OCI-LY1 (cell line): Measurements from ENCODE around the gene NXNL2.

Experiments used
- H2AFZ ChIP-seq: fragments of 200-600 bp; sonication (generic), shearing (Covaris generic); 2 replicates; pipeline ENCODE4 v1.6.0; 2014; ENCODE audit warnings: antibody characterized with exemption, mild to moderate bottlenecking, low read length
- H3F3A ChIP-seq: fragments of 200-600 bp; sonication (generic), shearing (Covaris generic); 2 replicates; pipeline ENCODE4 v1.6.0; 2014; ENCODE audit warnings: mild to moderate bottlenecking, antibody characterized with exemption, low read length, moderate library complexity; ENCODE audit not compliant: insufficient read depth
- H3K27ac ChIP-seq: fragments of 200-600 bp; sonication (generic); 2 replicates; pipeline ENCODE4 v1.5.1; 2014; ENCODE audit warnings: low read length, mixed run types, mild to moderate bottlenecking, low read depth; ENCODE audit not compliant: poor library complexity, severe bottlenecking
- H3K27me3 ChIP-seq: fragments of 200-600 bp; sonication (generic); 2 replicates; pipeline ENCODE4 v1.6.0; 2014; ENCODE audit warnings: antibody characterized with exemption, mild to moderate bottlenecking, low read length, moderate library complexity; ENCODE audit not compliant: insufficient read depth
- H3K36me3 ChIP-seq: fragments of 200-600 bp; sonication (generic); 2 replicates; pipeline ENCODE4 v1.6.1; 2014; ENCODE audit warnings: mild to moderate bottlenecking, antibody characterized with exemption, low read length, moderate library complexity, mixed read lengths; ENCODE audit not compliant: insufficient read depth
- H3K4me1 ChIP-seq: fragments of 200-600 bp; sonication (generic); 2 replicates; pipeline ENCODE4 v1.5.1; 2014; ENCODE audit warnings: mild to moderate bottlenecking, low read length, moderate library complexity; ENCODE audit not compliant: insufficient read depth, severe bottlenecking
- H3K4me2 ChIP-seq: fragments of 200-600 bp; sonication (generic), shearing (Covaris generic); 2 replicates; pipeline ENCODE4 v1.6.1; 2014; ENCODE audit warnings: low read length
- H3K4me3 ChIP-seq: fragments of 200-600 bp; sonication (generic); 2 replicates; pipeline ENCODE4 v1.5.1; 2014; ENCODE audit warnings: low read length, low read depth, mild to moderate bottlenecking, mixed read lengths; ENCODE audit not compliant: poor library complexity, severe bottlenecking
- H3K79me2 ChIP-seq: fragments of 200-600 bp; shearing (Covaris generic); 2 replicates; pipeline ENCODE4 v1.6.1; 2016; ENCODE audit warnings: mixed run types, low read length, mixed read lengths; ENCODE audit not compliant: insufficient read depth
- H3K9ac ChIP-seq: fragments of 200-600 bp; sonication (generic), shearing (Covaris generic); 2 replicates; pipeline ENCODE4 v1.6.1; 2014; ENCODE audit warnings: mild to moderate bottlenecking, low read length, mixed read lengths
- H3K9me2 ChIP-seq: fragments of 200-600 bp; sonication (generic), shearing (Covaris generic); 2 replicates; pipeline ENCODE4 v1.6.1; 2014; ENCODE audit warnings: low read depth, mild to moderate bottlenecking, low read length, mixed read lengths
- H3K9me3 ChIP-seq: fragments of 200-600 bp; shearing (Covaris generic); 2 replicates; pipeline ENCODE4 v1.6.1; 2014; ENCODE audit warnings: low read length, mixed read lengths
- H4K20me1 ChIP-seq: fragments of 200-600 bp; sonication (generic), shearing (Covaris generic); 2 replicates; pipeline ENCODE4 v1.6.0; 2016; ENCODE audit warnings: mild to moderate bottlenecking, low read length; ENCODE audit not compliant: insufficient read depth
- EZH2 ChIP-seq: fragments of 200-600 bp; sonication (generic), shearing (Covaris generic); IDR thresholded peaks from 2 replicates; pipeline ENCODE4 v1.8.0; 2017; ENCODE audit warnings: borderline replicate concordance, mixed run types, mild to moderate bottlenecking, antibody characterized with exemption, low read length, moderate library complexity, mixed read lengths
- TF ChIP-seq, protein P1 (sequence below): fragments of 200-600 bp; sonication (generic), shearing (Covaris generic); IDR thresholded peaks from 2 replicates; pipeline ENCODE4 v1.5.1; 2017; ENCODE audit warnings: mild to moderate bottlenecking, antibody characterized with exemption, low read length, moderate library complexity, mixed read lengths

Gene NXNL2

GRCh38 chr9:88511906-88512305, 23.1 kb upstream of the NXNL2 start:
- H3K9me2 ChIP-seq = no peaks in the 10 kb centered on the region
- H3K27ac ChIP-seq = no peak overlapping the region
- H3K9ac ChIP-seq = no peak overlapping the region
- H2AFZ ChIP-seq = no peak overlapping the region
- no peaks in the 10 kb centered on the region for H3K36me3 ChIP-seq
- H4K20me1 ChIP-seq = no peaks in the 10 kb centered on the region
- no peak overlapping the region for H3K4me2 ChIP-seq
- no peaks in the 10 kb centered on the region for H3K27me3 ChIP-seq
- H3K79me2 ChIP-seq = no peaks in the 10 kb centered on the region
- H3K4me3 ChIP-seq = no peak overlapping the region
- H3F3A ChIP-seq = no peaks in the 10 kb centered on the region
- H3K4me1 ChIP-seq = no peaks in the 10 kb centered on the region
- H3K9me3 ChIP-seq = no peaks in the 10 kb centered on the region
- TF ChIP-seq EZH2 = no peak
- TF ChIP-seq, protein P1, sequence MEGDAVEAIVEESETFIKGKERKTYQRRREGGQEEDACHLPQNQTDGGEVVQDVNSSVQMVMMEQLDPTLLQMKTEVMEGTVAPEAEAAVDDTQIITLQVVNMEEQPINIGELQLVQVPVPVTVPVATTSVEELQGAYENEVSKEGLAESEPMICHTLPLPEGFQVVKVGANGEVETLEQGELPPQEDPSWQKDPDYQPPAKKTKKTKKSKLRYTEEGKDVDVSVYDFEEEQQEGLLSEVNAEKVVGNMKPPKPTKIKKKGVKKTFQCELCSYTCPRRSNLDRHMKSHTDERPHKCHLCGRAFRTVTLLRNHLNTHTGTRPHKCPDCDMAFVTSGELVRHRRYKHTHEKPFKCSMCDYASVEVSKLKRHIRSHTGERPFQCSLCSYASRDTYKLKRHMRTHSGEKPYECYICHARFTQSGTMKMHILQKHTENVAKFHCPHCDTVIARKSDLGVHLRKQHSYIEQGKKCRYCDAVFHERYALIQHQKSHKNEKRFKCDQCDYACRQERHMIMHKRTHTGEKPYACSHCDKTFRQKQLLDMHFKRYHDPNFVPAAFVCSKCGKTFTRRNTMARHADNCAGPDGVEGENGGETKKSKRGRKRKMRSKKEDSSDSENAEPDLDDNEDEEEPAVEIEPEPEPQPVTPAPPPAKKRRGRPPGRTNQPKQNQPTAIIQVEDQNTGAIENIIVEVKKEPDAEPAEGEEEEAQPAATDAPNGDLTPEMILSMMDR = no peak

DNA sequence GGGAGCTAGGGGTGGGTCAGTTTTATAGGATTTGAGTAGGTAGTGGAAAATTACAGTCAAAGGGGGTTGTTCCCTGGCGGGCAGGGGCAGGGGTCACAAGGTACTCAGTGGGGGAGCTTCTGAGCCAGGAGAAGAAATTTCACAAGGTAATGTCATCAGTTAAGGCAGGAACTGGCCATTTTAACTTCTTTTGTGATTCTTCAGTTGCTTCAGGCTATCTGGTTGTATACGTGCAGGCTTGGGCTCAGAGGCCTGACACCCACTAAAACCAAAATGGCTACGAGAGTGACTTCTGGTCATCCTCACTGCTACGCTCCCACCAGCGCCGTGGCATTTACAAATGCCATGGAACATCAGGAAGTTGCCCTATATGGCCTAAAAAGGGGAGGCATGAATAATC, 20.7 kb upstream of the NXNL2 start:
- Histone ChIP-seq H3K4me1 (no peaks in the 10 kb centered on the region), H2AFZ (no peak overlapping the region), H3K4me2 (no peak overlapping the region), H3K9me2 (no peaks in the 10 kb centered on the region), H3K36me3 (no peaks in the 10 kb centered on the region), H3F3A (no peaks in the 10 kb centered on the region), H3K27me3 (no peaks in the 10 kb centered on the region), H3K79me2 (no peaks in the 10 kb centered on the region), H3K27ac (no peak overlapping the region), H3K4me3 (no peak overlapping the region), H3K9me3 (no peaks in the 10 kb centered on the region), H4K20me1 (no peaks in the 10 kb centered on the region), H3K9ac (no peak overlapping the region)
- TF ChIP-seq, protein P1 = no peak
- TF ChIP-seq EZH2 = no peak

DNA sequence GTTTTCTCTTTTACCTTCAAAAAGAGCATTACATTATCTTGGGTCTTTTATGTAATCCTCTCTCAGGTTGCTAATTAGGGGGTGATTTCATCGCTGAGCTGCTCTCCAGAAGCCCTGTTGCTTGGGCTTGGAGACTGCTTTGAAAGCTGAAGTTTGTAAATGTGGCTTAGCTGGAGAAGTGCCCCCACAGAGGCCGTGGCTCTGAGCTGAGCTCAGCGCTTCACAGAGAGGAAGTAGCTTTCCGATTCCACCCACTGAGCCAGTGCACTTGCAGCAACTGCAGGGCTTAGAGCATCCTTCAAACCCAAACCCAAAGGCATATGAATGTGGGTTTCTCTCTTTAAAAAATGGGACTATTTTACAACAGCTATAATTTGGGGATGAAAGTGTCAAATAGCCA, 13.7 kb upstream of the NXNL2 start:
- no peak overlapping the region for H3K4me3 ChIP-seq
- H3F3A ChIP-seq = no peaks in the 10 kb centered on the region
- H3K4me1 ChIP-seq = no peaks in the 10 kb centered on the region
- no peaks in the 10 kb centered on the region for H3K36me3 ChIP-seq
- no peak overlapping the region for H3K27ac ChIP-seq
- no peaks in the 10 kb centered on the region for H3K27me3 ChIP-seq
- H2AFZ ChIP-seq = no peak overlapping the region
- H3K79me2 ChIP-seq = no peaks in the 10 kb centered on the region
- H3K9ac ChIP-seq = no peak overlapping the region
- no peaks in the 10 kb centered on the region for H3K9me2 ChIP-seq
- no peaks in the 10 kb centered on the region for H4K20me1 ChIP-seq
- H3K4me2 ChIP-seq = no peak overlapping the region
- H3K9me3 ChIP-seq = no peaks in the 10 kb centered on the region
- TF ChIP-seq EZH2 = no peak
- TF ChIP-seq, protein P1 = no peak
